ENCODE results near the gene MAP3K5.

The MAP3K5 gene

GRCh38 chr6:136641166-136641565 is 151.1 kb downstream of the MAP3K5 start:
- DNase-seq = no peak

GRCh38 chr6:136640132-136640915 is 152.0 kb downstream of the MAP3K5 start:
- DNase-seq = no peak

- DNase-seq = no peak
Observed at GRCh38 chr6:136639702-136640101, 152.6 kb downstream of the MAP3K5 start.

- no peak for DNase-seq
Observed at GRCh38 chr6:136635615-136636014, 156.7 kb downstream of the MAP3K5 start.

- DNase-seq = no peak
Observed at GRCh38 chr6:136633355-136633754, 158.9 kb downstream of the MAP3K5 start.

- DNase-seq = no peak
Observed at GRCh38 chr6:136628996-136629395, 163.3 kb downstream of the MAP3K5 start.

GRCh38 chr6:136627191-136627590 is 165.1 kb downstream of the MAP3K5 start:
- no peak for DNase-seq

GRCh38 chr6:136625293-136625692 is 167.0 kb downstream of the MAP3K5 start:
- DNase-seq = no peak

- no peak for DNase-seq
Observed at GRCh38 chr6:136624347-136624746, 167.9 kb downstream of the MAP3K5 start.

DNA sequence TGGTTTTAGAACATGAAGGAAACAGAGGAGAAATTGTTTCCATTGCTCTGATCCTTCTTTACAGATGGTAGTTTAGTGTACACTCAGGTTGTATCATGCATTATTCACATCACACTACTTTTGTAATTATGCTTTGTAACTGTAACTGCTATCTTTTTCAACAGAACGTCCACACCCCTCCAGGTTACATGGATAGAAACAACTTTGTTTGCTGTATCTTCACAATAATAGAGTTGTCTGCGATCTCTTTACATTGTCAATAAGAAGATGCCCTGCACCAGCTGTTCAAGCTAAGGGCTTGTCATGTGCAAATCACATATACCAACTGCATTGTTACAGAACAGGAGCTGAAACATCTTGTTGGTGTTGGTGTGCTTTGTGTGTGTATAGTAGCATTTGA is 174.2 kb downstream of the MAP3K5 start:
- no peak for DNase-seq

DNA sequence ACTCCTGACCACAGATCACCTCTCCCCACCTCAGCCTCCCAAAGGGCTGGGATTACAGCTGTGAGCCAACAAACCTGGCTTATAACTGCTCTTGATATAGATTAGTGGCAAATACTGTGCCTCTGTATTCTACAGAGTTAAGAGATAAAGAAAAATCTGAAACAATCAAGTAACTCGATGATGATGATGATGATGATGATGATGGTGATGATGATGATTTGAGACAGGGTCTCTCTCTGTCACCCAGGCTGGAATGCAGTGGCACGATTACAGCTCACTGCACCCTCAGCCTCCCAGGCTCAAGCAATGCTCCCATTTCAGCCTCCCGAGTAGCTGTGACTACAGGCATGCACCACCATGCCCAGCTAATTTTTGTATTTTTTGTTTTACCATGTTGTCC is 175.8 kb downstream of the MAP3K5 start:
- no peak for DNase-seq

- DNase-seq = no peak
Observed at GRCh38 chr6:136614994-136615393, 177.3 kb downstream of the MAP3K5 start.

- DNase-seq = no peak
Observed at GRCh38 chr6:136614350-136614749, 177.9 kb downstream of the MAP3K5 start.

GRCh38 chr6:136613477-136613876 is 178.8 kb downstream of the MAP3K5 start:
- DNase-seq = no peak

GRCh38 chr6:136612666-136613389 is 179.4 kb downstream of the MAP3K5 start:
- DNase-seq = no peak

DNA sequence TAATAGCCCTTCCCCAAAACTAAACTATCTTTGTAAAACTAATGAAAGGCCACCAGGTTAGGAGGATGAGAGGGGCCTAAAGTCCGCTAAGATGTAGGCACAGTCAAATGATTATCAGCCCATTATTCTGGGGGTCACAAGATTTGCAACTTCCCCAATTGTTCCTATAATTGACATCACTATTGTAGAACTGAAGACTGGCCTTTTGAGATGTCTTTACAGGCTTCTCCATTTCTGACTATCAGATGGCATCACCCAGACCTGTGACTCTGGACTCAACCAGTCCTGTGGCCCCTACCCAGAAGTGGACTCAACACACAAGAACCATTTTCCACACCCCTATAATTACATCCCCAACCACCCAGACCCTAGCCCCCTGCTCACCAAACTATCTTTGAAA is 180.5 kb downstream of the MAP3K5 start:
- no peak for DNase-seq

GRCh38 chr6:136611133-136611532 is 181.1 kb downstream of the MAP3K5 start:
- DNase-seq = no peak

DNA sequence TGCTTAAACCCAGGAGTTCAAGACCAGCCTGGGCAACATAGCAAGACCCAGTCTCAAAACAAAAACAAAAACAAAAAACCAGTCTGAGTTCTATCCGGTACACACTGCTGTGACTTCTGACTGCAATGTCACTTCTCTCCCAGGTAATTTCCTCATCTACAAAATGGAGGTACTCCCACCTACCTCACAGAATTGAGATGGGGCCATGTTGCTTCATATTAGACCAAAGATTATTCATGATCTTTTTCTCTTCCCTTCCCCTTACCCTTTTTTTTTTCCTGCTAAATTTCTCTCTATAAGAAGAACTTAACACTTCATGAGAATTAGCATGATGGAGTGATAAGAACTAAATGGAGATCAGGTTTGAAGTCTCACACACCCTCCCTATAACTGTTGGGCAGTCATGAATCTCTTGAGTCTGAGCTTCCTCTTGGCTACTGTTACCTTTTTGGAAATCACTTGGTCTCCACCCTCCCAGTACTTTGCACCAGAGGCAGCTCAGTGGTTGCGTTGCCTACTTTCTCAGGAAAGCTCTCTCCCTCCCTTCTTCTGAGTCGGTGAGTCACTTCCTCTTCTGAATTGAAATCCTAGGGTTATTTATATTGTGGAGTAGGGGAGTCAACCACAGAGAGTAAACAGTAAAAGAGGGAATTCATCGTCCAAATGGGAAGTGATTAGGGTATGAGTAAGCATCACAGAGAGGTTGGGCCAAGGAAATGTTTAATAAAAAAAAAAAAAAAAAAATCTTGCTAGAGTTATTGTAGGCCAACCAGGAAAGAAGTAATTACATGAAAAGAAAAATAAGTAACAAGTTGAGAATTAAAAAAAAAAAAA is 182.2 kb downstream of the MAP3K5 start:
- no peak for DNase-seq

- no peak for DNase-seq
Observed at GRCh38 chr6:136608991-136609390, 183.3 kb downstream of the MAP3K5 start.

DNA sequence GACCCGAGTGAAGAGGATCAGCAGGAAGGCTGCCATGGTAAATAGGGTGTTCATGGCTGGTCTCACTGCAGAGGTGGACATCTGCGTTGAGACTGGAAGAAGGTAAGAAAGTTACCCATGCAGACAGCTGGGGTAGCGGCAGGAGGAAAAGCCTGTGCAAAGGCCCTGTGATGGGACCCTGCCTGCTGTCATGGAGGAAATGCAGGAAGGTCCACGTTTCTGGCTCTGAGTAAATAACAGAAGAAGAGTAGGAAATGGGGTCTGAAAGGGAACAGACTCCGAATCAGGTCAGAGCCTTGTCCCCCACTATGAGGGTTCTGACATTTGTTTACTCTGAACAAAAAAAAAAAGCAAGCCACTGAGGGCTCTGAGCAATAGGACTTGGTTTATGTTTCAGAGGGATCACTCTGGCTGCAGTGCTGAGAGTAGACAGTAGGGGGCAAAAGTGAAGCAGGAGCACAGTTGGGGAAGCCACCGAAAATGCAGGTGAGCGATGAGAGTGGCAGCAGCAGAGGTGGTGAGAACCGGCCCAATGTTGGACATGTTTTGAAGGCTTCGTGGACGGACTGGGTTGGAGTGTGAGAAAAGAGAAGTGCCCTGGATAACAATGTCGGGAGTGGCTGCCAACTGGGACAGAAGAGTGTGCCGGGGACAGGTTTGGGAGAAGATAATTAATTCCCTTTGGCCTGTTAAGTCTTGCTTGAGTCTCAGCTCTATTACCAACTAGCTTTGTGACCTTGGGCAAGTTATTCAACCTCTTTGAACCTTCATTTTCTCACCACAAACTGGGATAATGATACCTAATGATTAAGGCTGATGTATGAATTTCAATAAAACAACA is 184.1 kb downstream of the MAP3K5 start:
- DNase-seq = peak in 1 of 2 experiments; percentile 47

DNA sequence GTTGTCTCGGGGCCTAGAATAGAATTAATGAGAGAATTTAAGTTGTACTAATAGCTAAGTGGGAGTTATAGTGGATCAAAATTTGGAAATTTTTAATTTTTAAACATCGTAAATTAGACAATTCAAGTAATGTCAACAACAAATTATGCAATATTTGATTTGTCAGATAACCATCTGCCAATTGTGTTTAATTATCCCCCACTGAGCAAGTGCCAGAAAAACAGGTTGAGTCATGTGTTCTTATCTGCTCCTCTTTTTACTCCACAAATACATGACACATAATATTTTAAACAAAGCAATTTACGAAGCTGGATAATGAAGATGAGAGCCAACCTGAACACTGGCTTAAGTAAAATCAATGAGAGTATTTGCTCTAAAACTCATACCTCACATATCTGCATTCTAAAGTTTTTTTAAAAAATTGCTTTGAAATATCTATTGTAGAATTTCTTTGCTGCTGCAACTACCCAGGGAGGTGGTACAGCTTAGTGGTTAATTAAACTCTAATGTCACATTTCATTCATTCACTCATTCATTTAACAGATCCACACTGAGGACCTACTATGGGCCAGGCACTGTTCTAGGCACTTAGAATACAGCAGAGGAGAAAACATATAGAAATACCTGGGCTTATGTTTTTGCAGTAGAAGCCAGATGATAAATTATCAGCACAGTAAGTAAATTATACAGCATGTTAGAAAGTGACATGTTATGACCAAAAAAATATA is 184.9 kb downstream of the MAP3K5 start:
- DNase-seq = no peak
